Measurements from ENCODE around the gene DNAH14. TPM values are rescaled to one million over a fixed set of nuclear protein-coding genes. Genes with fewer than 3 reads are reported as not detected.

Gene DNAH14
- total and polyA plus RNA-seq, 2 experiments from 2014 or later, result 55.3 to 80.2 TPM

DNA sequence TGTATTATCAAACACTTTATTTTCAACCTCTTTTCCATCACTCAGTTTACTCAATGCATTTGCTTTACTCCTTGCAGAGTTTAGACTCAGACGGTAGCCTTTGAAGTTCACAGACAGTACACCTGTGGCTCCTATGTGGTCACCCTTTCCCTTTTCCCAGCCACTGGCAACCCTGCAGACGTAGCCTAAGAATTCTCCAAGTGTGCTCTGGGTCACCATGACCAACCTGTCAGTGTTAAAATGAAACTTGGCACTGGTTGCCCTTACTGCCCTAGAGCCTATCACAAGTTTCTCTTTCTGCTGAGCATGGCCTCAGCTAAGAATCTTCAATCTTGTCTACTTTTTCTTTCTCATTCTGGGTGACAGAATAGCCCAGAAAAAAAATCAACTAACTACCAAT is 25.5 kb upstream of the DNAH14 start:
- Mint-ChIP-seq H3K27me3 (ENCODE audit: insufficient read depth, low read depth, poor library complexity) (peaks cover 1% of the 10 kb centered on the region), H3K27ac (no peak overlapping the region), H3K9me3 (peaks cover 1% of the 10 kb centered on the region; the same call in 2 of the 3 replicates), H3K4me1 (no peaks in the 10 kb centered on the region), H3K36me3 (ENCODE audit: low read depth) (no peaks in the 10 kb centered on the region), H3K4me3 (no peak overlapping the region)
- 0 out of 2 replicates have a peak, but pooled peaks cover 2% of the 10 kb centered on the region for H3K9me2 ChIP-seq (ENCODE audit: insufficient read depth)
- H4K20me1 ChIP-seq (replicated peaks; ENCODE audit: insufficient read depth), result no peaks in the 10 kb centered on the region
- H3F3A ChIP-seq (replicated peaks; ENCODE audit: low read depth), result no peaks in the 10 kb centered on the region
- H3K4me1 ChIP-seq (ENCODE audit: insufficient read depth), result no peaks in the 10 kb centered on the region
- H2AFZ ChIP-seq, result no peak overlapping the region
- DNase-seq (ENCODE audit: low spot score) (no peak), ATAC-seq (no peak)
- H3K27ac ChIP-seq (ENCODE audit: low read depth), result no peak overlapping the region
- no peaks in the 10 kb centered on the region for H3K36me3 ChIP-seq (ENCODE audit: insufficient read depth)
- no peak overlapping the region for H3K4me3 ChIP-seq
- no peak for TF ChIP-seq ZNF114 (CRISPR knock-in tag; IDR thresholded peaks at IDR 0.05)
- H3K79me2 ChIP-seq (replicated peaks; ENCODE audit: insufficient read depth), result no peaks in the 10 kb centered on the region
- H3K27me3 ChIP-seq (ENCODE audit: insufficient read depth), result no peaks in the 10 kb centered on the region
- no peak overlapping the region for H3K4me2 ChIP-seq

DNA sequence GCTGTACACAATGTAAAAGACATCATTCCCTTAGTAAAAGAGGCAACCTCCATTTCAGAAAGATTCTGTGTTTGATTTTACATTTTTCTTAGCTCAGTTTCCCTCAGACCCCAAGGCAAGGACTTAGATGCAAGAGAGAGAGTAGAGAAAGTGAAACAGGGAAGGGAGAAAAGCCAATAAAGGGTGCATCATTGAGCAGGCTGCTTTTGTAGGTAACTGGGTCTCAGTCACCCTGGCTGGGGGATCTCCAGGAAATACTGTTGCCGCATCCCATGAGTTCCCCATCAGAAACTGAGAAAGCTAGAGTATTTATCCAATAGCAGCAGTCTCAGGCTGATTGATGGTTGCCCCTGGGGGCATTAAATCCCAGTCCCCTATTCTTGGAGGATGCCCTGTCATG is 23.1 kb upstream of the DNAH14 start:
- Histone ChIP-seq H4K20me1 (replicated peaks; ENCODE audit: insufficient read depth) (no peaks in the 10 kb centered on the region), H3F3A (replicated peaks; ENCODE audit: low read depth) (no peaks in the 10 kb centered on the region), H3K36me3 (ENCODE audit: insufficient read depth) (peaks cover 6% of the 10 kb centered on the region; the same call in 1 of the 2 replicates), H3K79me2 (replicated peaks; ENCODE audit: insufficient read depth) (no peaks in the 10 kb centered on the region), H3K4me2 (no peak overlapping the region), H3K9me2 (ENCODE audit: insufficient read depth) (no peaks in the 10 kb centered on the region), H2AFZ (no peak overlapping the region), H3K4me1 (ENCODE audit: insufficient read depth) (no peaks in the 10 kb centered on the region), H3K27ac (ENCODE audit: low read depth) (no peak overlapping the region), H3K4me3 (no peak overlapping the region), H3K27me3 (ENCODE audit: insufficient read depth) (no peaks in the 10 kb centered on the region)
- ATAC-seq, result no peak
- no peak for DNase-seq (ENCODE audit: low spot score)
- Mint-ChIP-seq H3K36me3 (ENCODE audit: low read depth) (peaks cover 17% of the 10 kb centered on the region), H3K27me3 (ENCODE audit: insufficient read depth, low read depth, poor library complexity) (peaks cover 3% of the 10 kb centered on the region), H3K27ac (no peak overlapping the region), H3K4me3 (no peak overlapping the region), H3K9me3 (peaks cover 23% of the 10 kb centered on the region), H3K4me1 (no peaks in the 10 kb centered on the region)
- TF ChIP-seq, protein P1, sequence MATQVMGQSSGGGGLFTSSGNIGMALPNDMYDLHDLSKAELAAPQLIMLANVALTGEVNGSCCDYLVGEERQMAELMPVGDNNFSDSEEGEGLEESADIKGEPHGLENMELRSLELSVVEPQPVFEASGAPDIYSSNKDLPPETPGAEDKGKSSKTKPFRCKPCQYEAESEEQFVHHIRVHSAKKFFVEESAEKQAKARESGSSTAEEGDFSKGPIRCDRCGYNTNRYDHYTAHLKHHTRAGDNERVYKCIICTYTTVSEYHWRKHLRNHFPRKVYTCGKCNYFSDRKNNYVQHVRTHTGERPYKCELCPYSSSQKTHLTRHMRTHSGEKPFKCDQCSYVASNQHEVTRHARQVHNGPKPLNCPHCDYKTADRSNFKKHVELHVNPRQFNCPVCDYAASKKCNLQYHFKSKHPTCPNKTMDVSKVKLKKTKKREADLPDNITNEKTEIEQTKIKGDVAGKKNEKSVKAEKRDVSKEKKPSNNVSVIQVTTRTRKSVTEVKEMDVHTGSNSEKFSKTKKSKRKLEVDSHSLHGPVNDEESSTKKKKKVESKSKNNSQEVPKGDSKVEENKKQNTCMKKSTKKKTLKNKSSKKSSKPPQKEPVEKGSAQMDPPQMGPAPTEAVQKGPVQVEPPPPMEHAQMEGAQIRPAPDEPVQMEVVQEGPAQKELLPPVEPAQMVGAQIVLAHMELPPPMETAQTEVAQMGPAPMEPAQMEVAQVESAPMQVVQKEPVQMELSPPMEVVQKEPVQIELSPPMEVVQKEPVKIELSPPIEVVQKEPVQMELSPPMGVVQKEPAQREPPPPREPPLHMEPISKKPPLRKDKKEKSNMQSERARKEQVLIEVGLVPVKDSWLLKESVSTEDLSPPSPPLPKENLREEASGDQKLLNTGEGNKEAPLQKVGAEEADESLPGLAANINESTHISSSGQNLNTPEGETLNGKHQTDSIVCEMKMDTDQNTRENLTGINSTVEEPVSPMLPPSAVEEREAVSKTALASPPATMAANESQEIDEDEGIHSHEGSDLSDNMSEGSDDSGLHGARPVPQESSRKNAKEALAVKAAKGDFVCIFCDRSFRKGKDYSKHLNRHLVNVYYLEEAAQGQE (IDR thresholded peaks at IDR 0.05; ENCODE audit: unreplicated experiment), result no peak
- TF ChIP-seq EZH2 (IDR thresholded peaks at IDR 0.05; ENCODE audit: low read depth, unreplicated experiment) (no peak), POLR2AphosphoS5 (IDR thresholded peaks at IDR 0.05; ENCODE audit: low read depth) (no peak), CREB1 (CRISPR knock-in tag; IDR thresholded peaks at IDR 0.05; ENCODE audit: low read depth) (no peak), ZNF331 (CRISPR knock-in tag; IDR thresholded peaks at IDR 0.05; ENCODE audit: low read depth) (no peak), NANOG (IDR thresholded peaks at IDR 0.05; ENCODE audit: borderline replicate concordance) (no peak)
- TF ChIP-seq, protein P2, sequence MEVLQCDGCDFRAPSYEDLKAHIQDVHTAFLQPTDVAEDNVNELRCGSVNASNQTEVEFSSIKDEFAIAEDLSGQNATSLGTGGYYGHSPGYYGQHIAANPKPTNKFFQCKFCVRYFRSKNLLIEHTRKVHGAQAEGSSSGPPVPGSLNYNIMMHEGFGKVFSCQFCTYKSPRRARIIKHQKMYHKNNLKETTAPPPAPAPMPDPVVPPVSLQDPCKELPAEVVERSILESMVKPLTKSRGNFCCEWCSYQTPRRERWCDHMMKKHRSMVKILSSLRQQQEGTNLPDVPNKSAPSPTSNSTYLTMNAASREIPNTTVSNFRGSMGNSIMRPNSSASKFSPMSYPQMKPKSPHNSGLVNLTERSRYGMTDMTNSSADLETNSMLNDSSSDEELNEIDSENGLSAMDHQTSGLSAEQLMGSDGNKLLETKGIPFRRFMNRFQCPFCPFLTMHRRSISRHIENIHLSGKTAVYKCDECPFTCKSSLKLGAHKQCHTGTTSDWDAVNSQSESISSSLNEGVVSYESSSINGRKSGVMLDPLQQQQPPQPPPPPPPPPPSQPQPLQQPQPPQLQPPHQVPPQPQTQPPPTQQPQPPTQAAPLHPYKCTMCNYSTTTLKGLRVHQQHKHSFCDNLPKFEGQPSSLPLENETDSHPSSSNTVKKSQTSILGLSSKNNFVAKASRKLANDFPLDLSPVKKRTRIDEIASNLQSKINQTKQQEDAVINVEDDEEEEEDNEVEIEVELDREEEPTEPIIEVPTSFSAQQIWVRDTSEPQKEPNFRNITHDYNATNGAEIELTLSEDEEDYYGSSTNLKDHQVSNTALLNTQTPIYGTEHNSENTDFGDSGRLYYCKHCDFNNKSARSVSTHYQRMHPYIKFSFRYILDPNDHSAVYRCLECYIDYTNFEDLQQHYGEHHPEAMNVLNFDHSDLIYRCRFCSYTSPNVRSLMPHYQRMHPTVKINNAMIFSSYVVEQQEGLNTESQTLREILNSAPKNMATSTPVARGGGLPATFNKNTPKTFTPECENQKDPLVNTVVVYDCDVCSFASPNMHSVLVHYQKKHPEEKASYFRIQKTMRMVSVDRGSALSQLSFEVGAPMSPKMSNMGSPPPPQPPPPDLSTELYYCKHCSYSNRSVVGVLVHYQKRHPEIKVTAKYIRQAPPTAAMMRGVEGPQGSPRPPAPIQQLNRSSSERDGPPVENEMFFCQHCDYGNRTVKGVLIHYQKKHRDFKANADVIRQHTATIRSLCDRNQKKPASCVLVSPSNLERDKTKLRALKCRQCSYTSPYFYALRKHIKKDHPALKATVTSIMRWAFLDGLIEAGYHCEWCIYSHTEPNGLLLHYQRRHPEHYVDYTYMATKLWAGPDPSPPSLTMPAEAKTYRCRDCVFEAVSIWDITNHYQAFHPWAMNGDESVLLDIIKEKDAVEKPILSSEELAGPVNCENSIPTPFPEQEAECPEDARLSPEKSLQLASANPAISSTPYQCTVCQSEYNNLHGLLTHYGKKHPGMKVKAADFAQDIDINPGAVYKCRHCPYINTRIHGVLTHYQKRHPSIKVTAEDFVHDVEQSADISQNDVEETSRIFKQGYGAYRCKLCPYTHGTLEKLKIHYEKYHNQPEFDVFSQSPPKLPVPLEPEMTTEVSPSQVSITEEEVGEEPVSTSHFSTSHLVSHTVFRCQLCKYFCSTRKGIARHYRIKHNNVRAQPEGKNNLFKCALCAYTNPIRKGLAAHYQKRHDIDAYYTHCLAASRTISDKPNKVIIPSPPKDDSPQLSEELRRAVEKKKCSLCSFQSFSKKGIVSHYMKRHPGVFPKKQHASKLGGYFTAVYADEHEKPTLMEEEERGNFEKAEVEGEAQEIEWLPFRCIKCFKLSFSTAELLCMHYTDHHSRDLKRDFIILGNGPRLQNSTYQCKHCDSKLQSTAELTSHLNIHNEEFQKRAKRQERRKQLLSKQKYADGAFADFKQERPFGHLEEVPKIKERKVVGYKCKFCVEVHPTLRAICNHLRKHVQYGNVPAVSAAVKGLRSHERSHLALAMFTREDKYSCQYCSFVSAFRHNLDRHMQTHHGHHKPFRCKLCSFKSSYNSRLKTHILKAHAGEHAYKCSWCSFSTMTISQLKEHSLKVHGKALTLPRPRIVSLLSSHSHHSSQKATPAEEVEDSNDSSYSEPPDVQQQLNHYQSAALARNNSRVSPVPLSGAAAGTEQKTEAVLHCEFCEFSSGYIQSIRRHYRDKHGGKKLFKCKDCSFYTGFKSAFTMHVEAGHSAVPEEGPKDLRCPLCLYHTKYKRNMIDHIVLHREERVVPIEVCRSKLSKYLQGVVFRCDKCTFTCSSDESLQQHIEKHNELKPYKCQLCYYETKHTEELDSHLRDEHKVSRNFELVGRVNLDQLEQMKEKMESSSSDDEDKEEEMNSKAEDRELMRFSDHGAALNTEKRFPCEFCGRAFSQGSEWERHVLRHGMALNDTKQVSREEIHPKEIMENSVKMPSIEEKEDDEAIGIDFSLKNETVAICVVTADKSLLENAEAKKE (CRISPR knock-in tag; IDR thresholded peaks at IDR 0.05), result no peak
- TF ChIP-seq, protein P3, sequence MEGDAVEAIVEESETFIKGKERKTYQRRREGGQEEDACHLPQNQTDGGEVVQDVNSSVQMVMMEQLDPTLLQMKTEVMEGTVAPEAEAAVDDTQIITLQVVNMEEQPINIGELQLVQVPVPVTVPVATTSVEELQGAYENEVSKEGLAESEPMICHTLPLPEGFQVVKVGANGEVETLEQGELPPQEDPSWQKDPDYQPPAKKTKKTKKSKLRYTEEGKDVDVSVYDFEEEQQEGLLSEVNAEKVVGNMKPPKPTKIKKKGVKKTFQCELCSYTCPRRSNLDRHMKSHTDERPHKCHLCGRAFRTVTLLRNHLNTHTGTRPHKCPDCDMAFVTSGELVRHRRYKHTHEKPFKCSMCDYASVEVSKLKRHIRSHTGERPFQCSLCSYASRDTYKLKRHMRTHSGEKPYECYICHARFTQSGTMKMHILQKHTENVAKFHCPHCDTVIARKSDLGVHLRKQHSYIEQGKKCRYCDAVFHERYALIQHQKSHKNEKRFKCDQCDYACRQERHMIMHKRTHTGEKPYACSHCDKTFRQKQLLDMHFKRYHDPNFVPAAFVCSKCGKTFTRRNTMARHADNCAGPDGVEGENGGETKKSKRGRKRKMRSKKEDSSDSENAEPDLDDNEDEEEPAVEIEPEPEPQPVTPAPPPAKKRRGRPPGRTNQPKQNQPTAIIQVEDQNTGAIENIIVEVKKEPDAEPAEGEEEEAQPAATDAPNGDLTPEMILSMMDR (conservative IDR thresholded peaks at IDR 0.05; ENCODE audit: low read depth in 2 of 2), result no peak
- TF ChIP-seq, protein P4, sequence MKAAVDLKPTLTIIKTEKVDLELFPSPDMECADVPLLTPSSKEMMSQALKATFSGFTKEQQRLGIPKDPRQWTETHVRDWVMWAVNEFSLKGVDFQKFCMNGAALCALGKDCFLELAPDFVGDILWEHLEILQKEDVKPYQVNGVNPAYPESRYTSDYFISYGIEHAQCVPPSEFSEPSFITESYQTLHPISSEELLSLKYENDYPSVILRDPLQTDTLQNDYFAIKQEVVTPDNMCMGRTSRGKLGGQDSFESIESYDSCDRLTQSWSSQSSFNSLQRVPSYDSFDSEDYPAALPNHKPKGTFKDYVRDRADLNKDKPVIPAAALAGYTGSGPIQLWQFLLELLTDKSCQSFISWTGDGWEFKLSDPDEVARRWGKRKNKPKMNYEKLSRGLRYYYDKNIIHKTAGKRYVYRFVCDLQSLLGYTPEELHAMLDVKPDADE (IDR thresholded peaks at IDR 0.05), result no peak

Data from GM23338 (cell line).